ENCODE measurements around the gene SLC16A3.

The SLC16A3 gene

GRCh38 chr17:82287868-82288801 lies 59.3 kb downstream of the SLC16A3 start:
- peak; percentile 99 for DNase-seq
